B cell (primary cell): Measurements from ENCODE around the gene PLPP4.

Experiments
- EZH2 ChIP-seq: IDR thresholded peaks from 2 replicates; pipeline ENCODE4 v1.6.1; 2012; ENCODE audit warnings: borderline replicate concordance, low read depth, mild to moderate bottlenecking, moderate library complexity, low read length; ENCODE audit not compliant: insufficient read depth, poor library complexity, severe bottlenecking
- TF ChIP-seq, protein P1 (sequence below): fragments of 200-600 bp; IDR thresholded peaks from one replicate; pipeline ENCODE4 v1.8.0; 2022; ENCODE audit warnings: antibody characterized with exemption, mild to moderate bottlenecking

DNA sequence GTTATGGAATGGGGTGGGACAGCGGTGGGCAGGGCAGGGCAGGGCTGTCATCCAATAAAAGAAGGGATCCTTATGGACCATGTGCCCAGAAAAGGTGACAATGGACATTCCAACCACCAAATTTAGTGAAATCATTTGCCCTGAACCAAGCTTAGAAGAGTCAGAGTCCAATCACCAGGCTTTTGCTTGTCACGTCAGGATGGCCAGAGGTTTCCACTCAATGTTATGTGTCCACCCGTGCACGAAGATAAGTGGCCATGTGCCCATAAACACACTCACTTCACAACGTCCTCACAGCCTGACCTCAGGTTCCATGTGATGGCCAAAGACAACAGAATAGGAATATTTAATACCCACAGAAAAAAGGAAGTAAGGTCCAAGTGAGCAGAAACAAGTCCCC, 36.6 kb upstream of the PLPP4 start:
- TF ChIP-seq, protein P1, sequence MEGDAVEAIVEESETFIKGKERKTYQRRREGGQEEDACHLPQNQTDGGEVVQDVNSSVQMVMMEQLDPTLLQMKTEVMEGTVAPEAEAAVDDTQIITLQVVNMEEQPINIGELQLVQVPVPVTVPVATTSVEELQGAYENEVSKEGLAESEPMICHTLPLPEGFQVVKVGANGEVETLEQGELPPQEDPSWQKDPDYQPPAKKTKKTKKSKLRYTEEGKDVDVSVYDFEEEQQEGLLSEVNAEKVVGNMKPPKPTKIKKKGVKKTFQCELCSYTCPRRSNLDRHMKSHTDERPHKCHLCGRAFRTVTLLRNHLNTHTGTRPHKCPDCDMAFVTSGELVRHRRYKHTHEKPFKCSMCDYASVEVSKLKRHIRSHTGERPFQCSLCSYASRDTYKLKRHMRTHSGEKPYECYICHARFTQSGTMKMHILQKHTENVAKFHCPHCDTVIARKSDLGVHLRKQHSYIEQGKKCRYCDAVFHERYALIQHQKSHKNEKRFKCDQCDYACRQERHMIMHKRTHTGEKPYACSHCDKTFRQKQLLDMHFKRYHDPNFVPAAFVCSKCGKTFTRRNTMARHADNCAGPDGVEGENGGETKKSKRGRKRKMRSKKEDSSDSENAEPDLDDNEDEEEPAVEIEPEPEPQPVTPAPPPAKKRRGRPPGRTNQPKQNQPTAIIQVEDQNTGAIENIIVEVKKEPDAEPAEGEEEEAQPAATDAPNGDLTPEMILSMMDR, result no peak
- no peak for TF ChIP-seq EZH2
